ENCODE data around the gene HAUS5.

GRCh38 chr19:35636651-35637050, 24.1 kb downstream of the HAUS5 start:
- TF ChIP-seq EZH2phosphoT487 (IDR thresholded peaks at IDR 0.05; ENCODE audit: low read depth, severe bottlenecking, unreplicated experiment), result no peak
- TF ChIP-seq, protein P1, sequence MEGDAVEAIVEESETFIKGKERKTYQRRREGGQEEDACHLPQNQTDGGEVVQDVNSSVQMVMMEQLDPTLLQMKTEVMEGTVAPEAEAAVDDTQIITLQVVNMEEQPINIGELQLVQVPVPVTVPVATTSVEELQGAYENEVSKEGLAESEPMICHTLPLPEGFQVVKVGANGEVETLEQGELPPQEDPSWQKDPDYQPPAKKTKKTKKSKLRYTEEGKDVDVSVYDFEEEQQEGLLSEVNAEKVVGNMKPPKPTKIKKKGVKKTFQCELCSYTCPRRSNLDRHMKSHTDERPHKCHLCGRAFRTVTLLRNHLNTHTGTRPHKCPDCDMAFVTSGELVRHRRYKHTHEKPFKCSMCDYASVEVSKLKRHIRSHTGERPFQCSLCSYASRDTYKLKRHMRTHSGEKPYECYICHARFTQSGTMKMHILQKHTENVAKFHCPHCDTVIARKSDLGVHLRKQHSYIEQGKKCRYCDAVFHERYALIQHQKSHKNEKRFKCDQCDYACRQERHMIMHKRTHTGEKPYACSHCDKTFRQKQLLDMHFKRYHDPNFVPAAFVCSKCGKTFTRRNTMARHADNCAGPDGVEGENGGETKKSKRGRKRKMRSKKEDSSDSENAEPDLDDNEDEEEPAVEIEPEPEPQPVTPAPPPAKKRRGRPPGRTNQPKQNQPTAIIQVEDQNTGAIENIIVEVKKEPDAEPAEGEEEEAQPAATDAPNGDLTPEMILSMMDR (IDR thresholded peaks at IDR 0.05; ENCODE audit: poor library complexity), result no peak
